B cell (primary cell): Measurements from ENCODE around the gene PLEKHM2. TPM values are rescaled to one million over a fixed set of nuclear protein-coding genes. Genes with fewer than 3 reads are reported as not detected.

Experiments used
- ATAC-seq: fragments of 200-7000 bp; cut with Tn5 transposase; one replicate; pipeline ENCODE4 v1.10.0; 2021; ENCODE audit warnings: low read depth, mild to moderate bottlenecking, moderate number of reproducible peaks, moderate library complexity
- CTCF ChIA-PET: fragments of 350-600 bp; sonication (Branson Sonifier 250); formaldehyde crosslinking; loops from one replicate; lab custom pipeline; 2021; ENCODE audit warnings: antibody characterized with exemption, inconsistent platforms; lab: Charles Lee
- POLR2A ChIA-PET: fragments of 350-600 bp; sonication (Branson Sonifier 250); formaldehyde crosslinking; loops from one replicate; lab custom pipeline; 2021; ENCODE audit warnings: antibody characterized with exemption; lab: Charles Lee
- DNase-seq: peaks from one replicate; pipeline ENCODE4 v3.0.0; 2013
- H2AFZ ChIP-seq: 2 replicates; pipeline ENCODE4 v1.6.1; 2012; ENCODE audit warnings: mild to moderate bottlenecking, low read depth, low read length; ENCODE audit not compliant: insufficient read depth, poor library complexity, severe bottlenecking
- H3K27ac ChIP-seq, 2 donors: 1 replicate in 1 of 2; 2 replicates in 1 of 2; pipeline ENCODE4 v1.5.1; 2012 to 2013; ENCODE audit warnings: low read length in 2 of 2, mild to moderate bottlenecking in 2 of 2, moderate library complexity in 1 of 2
- H3K27me3 ChIP-seq, 4 experiments: fragments of 200-600 bp in 1 of 4; sonication (generic) in 1 of 4; replicated peaks in 1 of 4; 1 replicate in 2 of 4; 2 replicates in 2 of 4; pipeline versions ENCODE4 v1.6.1 to v1.7.0; 2013 to 2016; ENCODE audit warnings: low read length in 3 of 4, mild to moderate bottlenecking in 2 of 4, mixed read lengths in 1 of 4, moderate library complexity in 1 of 4; ENCODE audit not compliant: insufficient read depth in 4 of 4, control insufficient read depth in 3 of 4; ENCODE audit errors: control extremely low read depth in 1 of 4
- H3K36me3 ChIP-seq, 2 experiments: replicated peaks in 1 of 2; 1 replicate in 1 of 2; 2 replicates in 1 of 2; pipeline versions ENCODE4 v1.6.1 to v1.7.1; 2013; ENCODE audit warnings: low read length in 1 of 2; ENCODE audit not compliant: insufficient read depth in 2 of 2, control insufficient read depth in 1 of 2; ENCODE audit errors: control extremely low read depth in 1 of 2, extremely low read depth in 1 of 2
- H3K4me1 ChIP-seq, 2 donors: fragments of 200-600 bp in 1 of 2; sonication (generic) in 1 of 2; 1 replicate in 1 of 2; 2 replicates in 1 of 2; pipeline versions ENCODE4 v1.5.1 to v1.6.1; 2013 to 2017; ENCODE audit warnings: low read length in 2 of 2; ENCODE audit not compliant: control insufficient read depth in 2 of 2, insufficient read depth in 2 of 2
- H3K4me2 ChIP-seq: replicated peaks from 2 replicates; pipeline ENCODE3; 2012; ENCODE audit warnings: mild to moderate bottlenecking, low read depth, low read length; ENCODE audit not compliant: poor library complexity, severe bottlenecking
- H3K4me3 ChIP-seq, 5 experiments: fragments of 200-600 bp in 1 of 5; sonication (generic) in 1 of 5; 1 replicate in 3 of 5; 2 replicates in 2 of 5; pipeline versions ENCODE4 v1.5.1 to v1.7.0; 2011 to 2016; ENCODE audit warnings: low read length in 4 of 5, mild to moderate bottlenecking in 4 of 5, low read depth in 2 of 5, control low read depth in 1 of 5, moderate library complexity in 1 of 5; ENCODE audit not compliant: insufficient read depth in 1 of 5; ENCODE audit errors: control extremely low read depth in 1 of 5, extremely low read depth in 1 of 5
- H3K79me2 ChIP-seq: fragments of 200-600 bp; sonication (generic); one replicate; pipeline ENCODE4 v1.6.0; 2016; ENCODE audit warnings: low read length; ENCODE audit not compliant: control insufficient read depth, insufficient read depth
- H3K9ac ChIP-seq: fragments of 200-600 bp; sonication (generic); 2 replicates; pipeline ENCODE4 v1.6.1; 2017; ENCODE audit warnings: mild to moderate bottlenecking, low read length, moderate library complexity
- H3K9me3 ChIP-seq, 3 donors: one replicate each; pipeline versions ENCODE4 v1.6.1 to v1.7.1; 2013; ENCODE audit warnings: low read length in 2 of 3; ENCODE audit not compliant: control insufficient read depth in 2 of 3, insufficient read depth in 1 of 3; ENCODE audit errors: control extremely low read depth in 1 of 3
- H4K20me1 ChIP-seq: 2 replicates; pipeline ENCODE4 v1.6.0; 2012; ENCODE audit warnings: mild to moderate bottlenecking, low read length; ENCODE audit not compliant: insufficient read depth, control insufficient read depth, poor library complexity, severe bottlenecking
- H3K27ac Mint-ChIP-seq: one replicate; pipeline ENCODE4 v1.8.0; 2021; ENCODE audit warnings: mixed read lengths
- H3K27me3 Mint-ChIP-seq: one replicate; pipeline ENCODE4 v1.8.0; 2021; ENCODE audit warnings: mixed read lengths
- H3K4me1 Mint-ChIP-seq: one replicate; pipeline ENCODE4 v1.8.0; 2021; ENCODE audit warnings: mixed read lengths
- H3K4me3 Mint-ChIP-seq: one replicate; pipeline ENCODE4 v1.8.0; 2021; ENCODE audit warnings: mixed read lengths
- H3K9me3 Mint-ChIP-seq: one replicate; pipeline ENCODE4 v1.8.0; 2022; ENCODE audit warnings: mixed read lengths; ENCODE audit not compliant: insufficient read depth
- CTCF ChIP-seq: fragments of 200-600 bp; IDR thresholded peaks from one replicate; pipeline ENCODE4 v1.8.0; 2022; ENCODE audit warnings: antibody characterized with exemption, mild to moderate bottlenecking
- EZH2 ChIP-seq: IDR thresholded peaks from 2 replicates; pipeline ENCODE4 v1.6.1; 2012; ENCODE audit warnings: borderline replicate concordance, low read depth, mild to moderate bottlenecking, moderate library complexity, low read length; ENCODE audit not compliant: insufficient read depth, poor library complexity, severe bottlenecking
- WGBS: methylation state at CpG from one replicate; pipeline ENCODE4 v1.1.5; 2013; ENCODE audit warnings: missing lambda C conversion rate; ENCODE audit not compliant: insufficient coverage; 5-methylcytosine and 5-hydroxymethylcytosine counted together
- intact Hi-C: fragments of 100-400 bp; cut with micrococcal nuclease; formaldehyde crosslinking; loops from one replicate; pipeline ENCODE4 v1.10.0; 2022
- polyA plus RNA-seq: library from polyadenylated mRNA; depleted of rRNA; stranded (reverse); fragments of >200 nt; gene quantifications from 2 replicates; pipeline ENCODE4 v1.2.3, GENCODE V29; 2012
- total RNA-seq, 2 donors: library from RNA; stranded (reverse); fragments of 120-200 nt in 1 of 2; gene quantifications; 1 replicate in 1 of 2; 2 replicates in 1 of 2; pipeline versions ENCODE4 v1.2.3 to v1.2.4, GENCODE V29; 2013 to 2022

PLEKHM2 gene
- total and polyA plus RNA-seq, 2 donors (not counting 1 experiment from before 2014, with no cell fraction given): 99.7 to 120 TPM

- Mint-ChIP-seq H3K27ac (no peak overlapping the region), H3K9me3 (no peaks in the 10 kb centered on the region), H3K4me1 (no peaks in the 10 kb centered on the region), H3K27me3 (no peaks in the 10 kb centered on the region), H3K4me3 (no peak overlapping the region)
- H2AFZ ChIP-seq: no peak overlapping the region
- H3K4me1 ChIP-seq: no peaks in the 10 kb centered on the region
- WGBS: 89% methylated on average over 1 of the region's 4 CpGs
- ChIA-PET CTCF (no interaction called here), POLR2A (interaction anchor here (0.6 kb wide), 1 partner anchor 42 kb away, joined by 7 read pairs; no protein-coding TSS in a partner anchor)
- H3K9me3 ChIP-seq: no peaks in the 10 kb centered on the region
- H3K27ac ChIP-seq: no peak overlapping the region
- no peak overlapping the region for H3K4me3 ChIP-seq
- DNase-seq (no peak), ATAC-seq (no peak)
- intact Hi-C loops: no loop called here
- no peak overlapping the region for H3K4me2 ChIP-seq
- H3K9ac ChIP-seq: no peak overlapping the region
- TF ChIP-seq CTCF: no peak
- no peak for TF ChIP-seq EZH2
- peaks cover 3 to 78% of the 10 kb centered on the region in 2 experiments for H3K36me3 ChIP-seq
- peaks cover 58% of the 10 kb centered on the region for H3K79me2 ChIP-seq
- no peaks in the 10 kb centered on the region for H3K27me3 ChIP-seq
- H4K20me1 ChIP-seq: peaks cover 11% of the 10 kb centered on the region
These were observed 44.2 kb upstream of the PLEKHM2 start for GRCh38 chr1:15639931-15640330.

- ChIA-PET CTCF (no interaction called here), POLR2A (interaction anchor here (0.5 kb wide), 1 partner anchor 17 kb away, joined by 6 read pairs; no protein-coding TSS in a partner anchor)
- Mint-ChIP-seq H3K4me1 (no peaks in the 10 kb centered on the region), H3K4me3 (no peak overlapping the region), H3K27ac (no peak overlapping the region), H3K27me3 (no peaks in the 10 kb centered on the region), H3K9me3 (no peaks in the 10 kb centered on the region)
- Histone ChIP-seq H4K20me1 (peaks cover 11% of the 10 kb centered on the region), H3K36me3 (peaks cover 3 to 78% of the 10 kb centered on the region in 2 experiments), H3K9me3 (no peaks in the 10 kb centered on the region), H3K27me3 (no peaks in the 10 kb centered on the region), H3K9ac (no peak overlapping the region), H3K4me2 (no peak overlapping the region), H3K27ac (no peak overlapping the region), H3K79me2 (peaks cover 54% of the 10 kb centered on the region), H2AFZ (no peak overlapping the region), H3K4me3 (no peak overlapping the region), H3K4me1 (no peaks in the 10 kb centered on the region)
- TF ChIP-seq EZH2 (no peak), CTCF (no peak)
- ATAC-seq: no peak
- no peak for DNase-seq
- 93% methylated on average over 3 of the region's 3 CpGs for WGBS
- intact Hi-C loops: no loop called here
These were observed 43.5 kb upstream of the PLEKHM2 start for GRCh38 chr1:15640667-15641066.
